HG03103 (cell line): Measurements from ENCODE around the gene MIA2.

Experiments
- ATAC-seq: cut with Tn5 transposase; IDR thresholded peaks from one replicate; pipeline ENCODE4 v1.9.1; 2021; ENCODE audit warnings: low read depth; ENCODE audit not compliant: unreplicated experiment

The MIA2 gene

GRCh38 chr14:39432179-39432618 is 198.5 kb downstream of the MIA2 start, which contains the start of gene FBXO33:
Gene FBXO33 (minus strand): TSS chr14:39432433. CDS start chr14:39432162, 271 bp downstream.
- ATAC-seq: peak; percentile 75

GRCh38 chr14:39432619-39433451 is 199.1 kb downstream of the MIA2 start:
- ATAC-seq: peak; percentile 55

GRCh38 chr14:39433452-39433813 is 199.7 kb downstream of the MIA2 start:
- no peak for ATAC-seq

GRCh38 chr14:39434401-39434800 is 200.7 kb downstream of the MIA2 start:
- ATAC-seq: no peak

- no peak for ATAC-seq
These were observed 201.5 kb downstream of the MIA2 start for GRCh38 chr14:39435241-39435640.
